ENCODE results near the gene RBKS. TPM values are rescaled to one million over a fixed set of nuclear protein-coding genes. Genes with fewer than 3 reads are reported as not detected.

Gene RBKS
- total RNA-seq, 1 donor from 2014 or later: 1.6 TPM

DNA sequence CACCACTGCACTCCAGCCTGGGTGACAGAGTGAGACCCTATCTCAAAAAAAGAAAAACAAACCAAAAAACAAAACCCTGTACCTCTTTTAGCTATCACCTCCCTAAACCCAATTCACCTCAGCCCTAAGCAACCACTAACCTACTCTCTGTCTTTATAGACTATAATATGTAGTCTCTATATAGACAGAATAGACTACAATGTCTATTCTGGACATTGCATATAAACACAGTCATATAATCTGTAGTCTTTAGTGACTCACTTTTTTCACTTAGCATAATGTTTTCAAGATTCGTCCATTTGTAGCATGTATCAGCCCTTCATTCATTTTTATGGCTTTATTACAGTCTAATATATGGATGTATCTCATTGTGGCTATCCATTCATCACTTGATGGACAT lies 155.9 kb downstream of the RBKS start:
- DNase-seq (ENCODE audit: low read depth) (no peak), FAIRE-seq (no peak)
- peaks cover 19% of the 10 kb centered on the region for H3K4me1 ChIP-seq (ENCODE audit: insufficient read depth, low read length)
- no peak overlapping the region for H2AFZ ChIP-seq (ENCODE audit: low read depth, low read length)
- H3K4me1 Mint-ChIP-seq (ENCODE audit: low read depth, unreplicated experiment): no peaks in the 10 kb centered on the region
- H3K36me3 Mint-ChIP-seq (ENCODE audit: low read depth, unreplicated experiment): no peaks in the 10 kb centered on the region
- no peak overlapping the region for H3K4me3 ChIP-seq (ENCODE audit: insufficient read depth, low read depth, low read length)
- no peak overlapping the region for H3K4me3 Mint-ChIP-seq (ENCODE audit: unreplicated experiment)
- peaks cover 4% of the 10 kb centered on the region for H3K27me3 Mint-ChIP-seq (ENCODE audit: low read depth, unreplicated experiment)
- H3K27ac ChIP-seq (ENCODE audit: low read depth, low read length): no peak overlapping the region
- H3K9ac ChIP-seq (ENCODE audit: low read length): no peak overlapping the region
- H3K27me3 ChIP-seq (ENCODE audit: insufficient read depth, low read length): no peaks in the 10 kb centered on the region
- no peak overlapping the region for H3K4me2 ChIP-seq (ENCODE audit: low read length)
- H3K36me3 ChIP-seq (ENCODE audit: insufficient read depth, low read length): no peaks in the 10 kb centered on the region
- H3K9me3 ChIP-seq (ENCODE audit: insufficient read depth, low read depth, low read length): no peaks in the 10 kb centered on the region
- peaks cover 2% of the 10 kb centered on the region for H3K9me3 Mint-ChIP-seq (ENCODE audit: unreplicated experiment)
- H3K27ac Mint-ChIP-seq (ENCODE audit: unreplicated experiment): no peak overlapping the region
- H3K79me2 ChIP-seq (ENCODE audit: insufficient read depth, low read length): no peaks in the 10 kb centered on the region
- TF ChIP-seq, protein P1, sequence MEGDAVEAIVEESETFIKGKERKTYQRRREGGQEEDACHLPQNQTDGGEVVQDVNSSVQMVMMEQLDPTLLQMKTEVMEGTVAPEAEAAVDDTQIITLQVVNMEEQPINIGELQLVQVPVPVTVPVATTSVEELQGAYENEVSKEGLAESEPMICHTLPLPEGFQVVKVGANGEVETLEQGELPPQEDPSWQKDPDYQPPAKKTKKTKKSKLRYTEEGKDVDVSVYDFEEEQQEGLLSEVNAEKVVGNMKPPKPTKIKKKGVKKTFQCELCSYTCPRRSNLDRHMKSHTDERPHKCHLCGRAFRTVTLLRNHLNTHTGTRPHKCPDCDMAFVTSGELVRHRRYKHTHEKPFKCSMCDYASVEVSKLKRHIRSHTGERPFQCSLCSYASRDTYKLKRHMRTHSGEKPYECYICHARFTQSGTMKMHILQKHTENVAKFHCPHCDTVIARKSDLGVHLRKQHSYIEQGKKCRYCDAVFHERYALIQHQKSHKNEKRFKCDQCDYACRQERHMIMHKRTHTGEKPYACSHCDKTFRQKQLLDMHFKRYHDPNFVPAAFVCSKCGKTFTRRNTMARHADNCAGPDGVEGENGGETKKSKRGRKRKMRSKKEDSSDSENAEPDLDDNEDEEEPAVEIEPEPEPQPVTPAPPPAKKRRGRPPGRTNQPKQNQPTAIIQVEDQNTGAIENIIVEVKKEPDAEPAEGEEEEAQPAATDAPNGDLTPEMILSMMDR (IDR thresholded peaks at IDR 0.05; ENCODE audit: insufficient read depth, low read depth, low read length): no peak
- no peak for TF ChIP-seq EZH2 (IDR thresholded peaks at IDR 0.05; ENCODE audit: insufficient read depth, low read length)
- no peaks in the 10 kb centered on the region for H4K20me1 ChIP-seq (ENCODE audit: insufficient read depth, low read length)

Other genes with a start within 250 kb of the RBKS start
- 25.9 and 27.8 TPM in 2 replicates for gene SUPT7L, start 226.8 kb downstream of the RBKS start, total RNA-seq
- 20.9 and 21.3 TPM in 2 replicates for gene SLC4A1AP, start 226.5 kb downstream of the RBKS start, total RNA-seq
- gene MRPL33, start 118.7 kb downstream of the RBKS start, total RNA-seq: 80.7 and 85.3 TPM in 2 replicates
- gene BABAM2, start 342 bp upstream of the RBKS start, total RNA-seq: 27.3 and 28.5 TPM in 2 replicates

Data from astrocyte (in vitro differentiated cells and primary cell).